ENCODE measurements around the gene CHD6.

Gene CHD6

DNA sequence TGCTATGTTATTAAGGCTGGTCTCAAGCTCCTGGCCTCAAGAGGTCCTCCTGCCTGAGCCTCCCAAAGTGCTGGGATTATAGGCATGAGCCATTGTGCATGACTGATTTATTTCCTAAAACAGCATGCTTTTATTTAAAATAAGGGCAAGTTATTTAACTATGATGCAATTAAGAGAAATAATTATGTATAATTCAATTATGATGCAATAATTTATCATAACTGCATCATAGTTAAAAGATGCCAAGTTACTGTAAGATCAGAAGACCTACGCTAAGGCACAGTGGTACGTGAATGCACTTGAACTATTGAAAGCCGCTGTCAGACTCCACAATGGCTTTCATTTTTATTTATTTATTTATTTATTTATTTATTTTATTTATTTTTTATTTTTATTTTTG is 227.3 kb downstream of the CHD6 start:
- no peak overlapping the region for H3K4me3 ChIP-seq (ENCODE audit: low read length)
- H3K9me3 ChIP-seq (ENCODE audit: low read length): no peaks in the 10 kb centered on the region
- H3K27me3 ChIP-seq (ENCODE audit: insufficient read depth, low read length): no peaks in the 10 kb centered on the region
- peaks cover 42% of the 10 kb centered on the region for H3K4me1 ChIP-seq (ENCODE audit: insufficient read depth, low read length)
- no peaks in the 10 kb centered on the region for H3K36me3 ChIP-seq (ENCODE audit: insufficient read depth, low read length)
- no peak overlapping the region for H2AFZ ChIP-seq (ENCODE audit: low read depth, low read length)

DNA sequence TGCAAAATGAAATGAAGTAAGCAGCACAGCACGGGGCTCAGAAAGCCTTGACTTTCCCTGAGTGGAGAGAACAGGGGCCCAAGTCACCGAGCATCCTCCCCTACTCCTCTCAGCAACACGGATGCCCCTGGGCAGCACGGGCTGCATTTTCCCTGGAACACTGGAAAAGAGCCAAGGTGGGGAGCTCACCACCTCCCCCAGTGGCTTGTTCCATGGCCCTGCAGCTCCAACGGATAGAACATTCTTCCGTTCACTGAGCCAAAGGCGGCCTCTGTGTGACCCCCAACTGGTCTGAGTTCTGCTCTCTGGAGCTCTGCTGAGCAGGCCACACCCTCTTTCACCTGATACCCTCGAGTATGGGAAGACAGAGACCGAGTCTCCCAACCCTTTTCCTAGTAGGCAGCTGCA is 230.7 kb downstream of the CHD6 start:
- Histone ChIP-seq H3K27me3 (ENCODE audit: insufficient read depth, low read length) (no peaks in the 10 kb centered on the region), H3K9me3 (ENCODE audit: low read length) (no peaks in the 10 kb centered on the region), H2AFZ (ENCODE audit: low read depth, low read length) (no peak overlapping the region), H3K4me1 (ENCODE audit: insufficient read depth, low read length) (peaks cover 26% of the 10 kb centered on the region), H3K4me3 (ENCODE audit: low read length) (no peak overlapping the region), H3K36me3 (ENCODE audit: insufficient read depth, low read length) (no peaks in the 10 kb centered on the region)

DNA sequence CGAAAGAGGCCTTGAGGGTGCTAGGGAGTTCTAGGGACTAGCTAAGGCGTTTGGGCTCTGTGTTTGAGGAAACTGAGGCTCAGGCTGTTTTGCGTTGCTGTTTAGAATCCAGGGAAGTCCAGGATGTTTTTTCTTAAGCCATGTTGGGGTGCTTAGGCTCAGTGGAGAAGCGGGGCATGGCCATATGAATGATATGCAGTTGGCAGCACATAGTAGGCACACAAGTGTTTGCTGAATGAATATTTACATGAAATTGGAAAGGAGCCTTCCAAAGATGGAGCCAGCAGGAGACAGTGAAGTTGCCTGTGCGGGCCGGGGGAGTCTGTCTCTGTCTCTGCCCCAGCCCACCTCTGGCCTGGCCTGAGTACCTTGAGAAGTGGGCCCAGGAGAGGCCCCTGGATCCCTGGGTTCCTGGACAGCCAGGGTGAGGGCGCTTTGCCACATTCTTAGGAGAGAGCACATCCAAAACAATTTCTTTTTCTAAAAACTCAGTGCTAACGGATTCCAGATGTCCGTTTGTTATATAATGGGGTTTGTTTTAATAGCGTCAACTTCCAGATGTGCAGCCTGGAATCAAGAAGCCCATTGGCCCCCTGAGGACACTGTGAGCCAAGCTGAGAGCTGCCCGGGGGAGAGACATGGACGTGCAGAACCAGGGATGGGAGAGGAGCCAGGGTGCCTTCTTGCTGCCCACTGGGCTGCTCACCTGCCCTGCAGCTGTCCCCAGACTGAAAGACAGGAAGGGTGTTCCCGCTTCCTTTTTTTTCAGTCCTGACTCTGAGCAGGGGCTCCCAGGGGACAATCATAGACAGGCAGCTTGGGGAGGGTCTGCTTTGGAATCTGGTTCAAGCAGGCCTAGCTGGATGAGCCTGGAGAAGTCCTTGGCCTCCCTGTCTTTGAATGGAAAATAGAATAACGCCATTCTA is 231.4 kb downstream of the CHD6 start:
- Histone ChIP-seq H3K4me3 (ENCODE audit: low read length) (no peak overlapping the region), H3K4me1 (ENCODE audit: insufficient read depth, low read length) (peaks cover 21% of the 10 kb centered on the region), H3K27me3 (ENCODE audit: insufficient read depth, low read length) (no peaks in the 10 kb centered on the region), H2AFZ (ENCODE audit: low read depth, low read length) (no peak overlapping the region), H3K36me3 (ENCODE audit: insufficient read depth, low read length) (no peaks in the 10 kb centered on the region), H3K9me3 (ENCODE audit: low read length) (no peaks in the 10 kb centered on the region)

DNA sequence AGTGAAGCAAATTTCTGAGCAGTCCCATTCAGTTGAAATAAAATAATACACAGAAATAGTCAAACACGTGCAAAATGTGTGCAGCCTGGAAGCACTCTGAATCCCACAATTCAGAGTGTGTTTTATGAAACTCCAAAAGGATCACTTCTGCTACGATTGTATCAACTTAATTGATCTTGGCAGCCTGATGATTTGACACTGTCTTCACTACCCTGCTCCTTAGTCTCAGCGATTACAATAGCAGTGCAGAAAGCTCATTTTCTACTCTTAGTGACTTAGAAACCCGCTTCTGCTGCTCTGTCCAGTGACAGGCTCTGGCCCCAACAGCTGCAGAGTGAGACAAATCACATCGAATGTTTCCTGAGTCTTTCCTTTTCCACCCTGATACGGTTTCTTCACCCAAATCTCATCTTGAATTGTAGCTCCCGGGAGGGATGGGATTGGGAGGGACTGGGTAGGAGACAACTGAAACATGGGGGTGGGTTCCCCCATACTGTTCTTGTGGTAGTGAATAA is 235.3 kb downstream of the CHD6 start:
- Histone ChIP-seq H3K4me3 (ENCODE audit: low read length) (no peak overlapping the region), H3K4me1 (ENCODE audit: insufficient read depth, low read length) (peaks cover 3% of the 10 kb centered on the region), H2AFZ (ENCODE audit: low read depth, low read length) (no peak overlapping the region), H3K36me3 (ENCODE audit: insufficient read depth, low read length) (no peaks in the 10 kb centered on the region), H3K9me3 (ENCODE audit: low read length) (no peaks in the 10 kb centered on the region), H3K27me3 (ENCODE audit: insufficient read depth, low read length) (no peaks in the 10 kb centered on the region)

DNA sequence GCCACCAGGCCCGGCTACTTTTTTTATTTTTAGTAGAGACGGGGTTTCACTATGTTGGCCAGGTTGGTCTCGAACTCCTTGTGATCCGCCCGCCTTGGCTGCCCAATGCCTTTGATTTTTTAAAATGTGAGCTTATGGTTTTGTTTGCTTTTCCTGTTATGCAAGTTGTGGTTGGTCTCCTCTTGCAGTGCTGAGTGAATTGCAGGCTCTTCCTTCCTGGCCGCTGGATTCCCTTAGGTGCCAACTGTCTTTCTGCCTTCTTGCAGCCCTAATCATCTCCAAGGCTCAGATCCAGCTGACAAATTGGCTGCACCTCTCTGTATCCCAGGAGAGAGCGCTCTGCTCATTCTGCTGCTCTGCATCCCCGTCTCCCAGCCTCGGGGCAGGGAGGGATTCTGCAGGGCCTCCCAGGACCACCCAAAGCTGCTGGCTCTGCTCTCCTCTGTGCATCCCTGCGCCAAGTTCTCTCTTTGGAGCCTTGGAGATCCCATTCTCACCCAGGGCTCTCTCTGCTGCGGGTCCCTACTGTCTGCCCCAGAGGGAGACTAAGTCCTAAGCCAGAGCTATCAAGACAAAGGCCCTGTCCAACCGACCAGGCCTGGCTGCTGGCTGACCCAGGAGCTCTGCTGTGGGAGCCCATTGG is 237.5 kb downstream of the CHD6 start:
- no peaks in the 10 kb centered on the region for H3K9me3 ChIP-seq (ENCODE audit: low read length)
- no peak overlapping the region for H3K4me3 ChIP-seq (ENCODE audit: low read length)
- H3K27me3 ChIP-seq (ENCODE audit: insufficient read depth, low read length): peaks cover 13% of the 10 kb centered on the region
- H3K36me3 ChIP-seq (ENCODE audit: insufficient read depth, low read length): no peaks in the 10 kb centered on the region
- H3K4me1 ChIP-seq (ENCODE audit: insufficient read depth, low read length): no peaks in the 10 kb centered on the region
- no peak overlapping the region for H2AFZ ChIP-seq (ENCODE audit: low read depth, low read length)

DNA sequence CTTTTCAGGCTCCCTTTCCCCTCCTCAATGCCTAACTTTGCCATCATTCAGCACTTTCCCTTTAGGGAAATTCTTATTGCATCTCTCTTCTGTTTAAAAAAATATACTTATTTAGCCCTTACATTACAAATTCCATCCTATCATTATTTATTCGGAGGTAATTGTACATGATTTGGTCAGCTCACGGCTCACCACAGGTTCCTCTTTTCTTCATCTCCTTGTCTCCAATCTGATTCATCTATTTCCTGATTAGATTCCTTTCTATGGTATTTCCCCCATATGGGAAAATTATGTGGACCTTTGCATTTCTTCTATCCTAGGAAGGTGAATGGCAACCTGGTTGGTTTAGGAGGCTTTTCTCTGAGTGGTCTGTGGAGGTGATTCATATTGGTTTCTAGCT is 238.6 kb downstream of the CHD6 start:
- Histone ChIP-seq H3K9me3 (ENCODE audit: low read length) (no peaks in the 10 kb centered on the region), H3K4me3 (ENCODE audit: low read length) (no peak overlapping the region), H3K27me3 (ENCODE audit: insufficient read depth, low read length) (peaks cover 13% of the 10 kb centered on the region)

DNA sequence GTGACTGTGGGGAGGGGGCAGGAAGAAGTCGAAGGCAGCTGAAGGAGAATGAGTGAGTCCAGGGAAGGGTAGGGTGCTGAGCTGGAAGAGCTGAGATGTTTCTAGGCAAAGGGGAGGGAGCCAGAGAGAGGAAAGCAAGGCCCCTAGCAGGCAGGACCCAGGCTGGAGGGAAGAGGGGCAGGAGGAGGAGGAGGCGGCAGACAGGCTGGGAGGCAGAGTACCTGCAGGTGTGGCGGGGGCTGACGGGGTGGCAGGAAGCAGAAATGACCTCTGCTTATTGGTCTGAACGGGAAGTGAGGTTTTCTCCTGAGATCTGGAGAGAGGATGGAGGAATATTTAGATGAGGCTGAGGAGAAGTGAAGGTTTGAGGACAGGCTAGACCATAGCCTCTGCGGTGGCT is 240.9 kb downstream of the CHD6 start:
- no peak overlapping the region for H2AFZ ChIP-seq (ENCODE audit: low read depth, low read length)
- peaks cover 3% of the 10 kb centered on the region for H3K4me1 ChIP-seq (ENCODE audit: insufficient read depth, low read length)
- no peaks in the 10 kb centered on the region for H3K9me3 ChIP-seq (ENCODE audit: low read length)
- peaks cover 13% of the 10 kb centered on the region for H3K27me3 ChIP-seq (ENCODE audit: insufficient read depth, low read length)
- no peaks in the 10 kb centered on the region for H3K36me3 ChIP-seq (ENCODE audit: insufficient read depth, low read length)
- no peak overlapping the region for H3K4me3 ChIP-seq (ENCODE audit: low read length)

More for the DNA sequence above, 238.6 kb downstream of the CHD6 start:
- Histone ChIP-seq H3K4me1 (ENCODE audit: insufficient read depth, low read length) (peaks cover under 1% of the 10 kb centered on the region), H3K36me3 (ENCODE audit: insufficient read depth, low read length) (no peaks in the 10 kb centered on the region), H2AFZ (ENCODE audit: low read depth, low read length) (no peak overlapping the region)

DNA sequence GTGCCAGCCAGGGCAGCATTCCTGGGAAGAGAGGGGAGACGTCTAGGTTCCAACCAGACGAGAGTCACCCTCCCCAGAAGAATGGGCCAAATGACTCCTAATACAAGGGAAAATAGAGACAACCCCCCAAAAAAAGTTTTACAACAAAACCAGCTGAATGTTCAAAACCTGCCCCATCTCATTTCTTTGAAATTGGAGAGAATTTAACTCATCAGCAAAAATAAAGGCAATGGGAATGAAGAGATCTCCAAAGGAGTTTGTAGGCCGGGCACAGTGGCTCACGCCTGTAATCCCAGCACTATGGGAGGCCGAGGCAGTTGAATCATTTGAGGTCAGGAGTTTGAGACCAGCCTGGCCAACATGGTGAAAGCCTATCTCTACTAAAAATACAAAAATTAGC is 241.8 kb downstream of the CHD6 start:
- no peaks in the 10 kb centered on the region for H3K9me3 ChIP-seq (ENCODE audit: low read length)
- no peak overlapping the region for H3K4me3 ChIP-seq (ENCODE audit: low read length)
- H3K36me3 ChIP-seq (ENCODE audit: insufficient read depth, low read length): no peaks in the 10 kb centered on the region
- no peak overlapping the region for H2AFZ ChIP-seq (ENCODE audit: low read depth, low read length)
- H3K4me1 ChIP-seq (ENCODE audit: insufficient read depth, low read length): peaks cover 3% of the 10 kb centered on the region
- peaks cover 13% of the 10 kb centered on the region for H3K27me3 ChIP-seq (ENCODE audit: insufficient read depth, low read length)

DNA sequence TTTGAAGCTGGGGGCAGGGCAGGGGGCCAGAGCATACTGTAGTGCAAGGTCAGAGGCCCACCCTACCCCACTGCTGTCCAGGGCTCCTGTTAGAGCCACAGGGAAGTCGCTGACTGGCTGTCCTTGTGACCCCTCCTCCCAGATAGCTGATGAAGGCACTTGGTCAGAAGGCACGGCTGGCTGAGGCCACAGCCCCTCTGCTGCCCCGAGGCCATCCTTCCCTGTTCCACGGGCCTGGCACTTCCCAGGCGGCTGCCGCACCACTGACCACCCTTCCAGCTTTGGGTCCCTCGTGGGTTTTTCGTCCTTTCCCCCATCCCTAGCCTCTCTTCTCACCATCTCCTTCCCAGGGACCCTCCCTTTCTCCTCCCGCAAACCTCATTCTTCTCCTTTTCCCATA is 242.3 kb downstream of the CHD6 start:
- H3K4me3 ChIP-seq (ENCODE audit: low read length): no peak overlapping the region
- H3K9me3 ChIP-seq (ENCODE audit: low read length): no peaks in the 10 kb centered on the region
- peaks cover 13% of the 10 kb centered on the region for H3K27me3 ChIP-seq (ENCODE audit: insufficient read depth, low read length)
- H3K36me3 ChIP-seq (ENCODE audit: insufficient read depth, low read length): no peaks in the 10 kb centered on the region
- peaks cover 3% of the 10 kb centered on the region for H3K4me1 ChIP-seq (ENCODE audit: insufficient read depth, low read length)
- no peak overlapping the region for H2AFZ ChIP-seq (ENCODE audit: low read depth, low read length)

DNA sequence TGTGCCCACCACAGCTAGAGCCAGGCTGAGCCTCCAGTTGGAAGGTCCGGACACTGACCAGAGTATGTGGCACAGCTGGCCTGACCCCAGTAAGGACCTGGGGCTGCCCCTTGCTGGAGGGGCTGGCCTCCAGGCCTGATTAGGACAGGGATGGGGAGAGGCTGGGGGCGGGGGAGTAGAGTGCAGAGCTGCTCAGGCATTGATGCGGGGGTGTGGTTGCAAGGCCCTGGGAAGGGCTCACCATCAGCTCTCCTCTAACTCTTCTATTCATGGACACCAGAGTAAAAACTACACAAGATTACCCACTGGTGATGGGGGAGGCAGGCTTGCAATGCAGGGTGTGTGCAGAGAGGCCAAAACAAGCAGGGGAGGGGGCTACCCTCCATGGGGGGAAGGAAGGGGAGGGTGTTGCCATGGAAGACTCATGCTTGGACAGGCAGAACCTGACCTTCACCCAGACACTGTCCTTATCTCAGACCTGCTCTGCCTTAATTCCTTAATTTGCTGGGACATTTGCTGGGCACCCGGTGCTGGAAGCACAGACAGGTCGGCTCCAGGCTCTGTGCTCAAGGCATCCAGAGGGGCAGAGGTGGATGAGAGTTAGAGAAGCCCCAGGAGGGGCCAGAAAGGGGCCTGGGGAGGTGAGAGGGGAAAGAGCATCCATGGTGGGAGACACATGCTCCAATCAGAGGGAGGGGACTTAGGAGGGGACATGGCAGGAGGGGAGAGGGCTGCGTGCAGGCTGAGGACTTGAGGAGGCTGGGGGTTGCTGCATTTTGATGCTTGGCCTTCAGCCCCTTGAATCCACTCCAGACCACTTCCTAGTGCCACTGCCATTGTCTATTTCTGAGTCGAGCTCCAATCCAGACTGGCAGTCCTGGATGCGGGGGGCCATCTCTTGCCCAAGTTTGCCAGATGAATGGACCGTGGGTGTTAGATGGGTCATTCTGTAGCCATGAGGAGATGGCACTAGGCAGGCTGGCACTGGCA is 244.0 kb downstream of the CHD6 start:
- H2AFZ ChIP-seq (ENCODE audit: low read depth, low read length): no peak overlapping the region
- peaks cover 3% of the 10 kb centered on the region for H3K4me1 ChIP-seq (ENCODE audit: insufficient read depth, low read length)
- no peaks in the 10 kb centered on the region for H3K9me3 ChIP-seq (ENCODE audit: low read length)
- peaks cover 13% of the 10 kb centered on the region for H3K27me3 ChIP-seq (ENCODE audit: insufficient read depth, low read length)
- no peaks in the 10 kb centered on the region for H3K36me3 ChIP-seq (ENCODE audit: insufficient read depth, low read length)
- no peak overlapping the region for H3K4me3 ChIP-seq (ENCODE audit: low read length)

DNA sequence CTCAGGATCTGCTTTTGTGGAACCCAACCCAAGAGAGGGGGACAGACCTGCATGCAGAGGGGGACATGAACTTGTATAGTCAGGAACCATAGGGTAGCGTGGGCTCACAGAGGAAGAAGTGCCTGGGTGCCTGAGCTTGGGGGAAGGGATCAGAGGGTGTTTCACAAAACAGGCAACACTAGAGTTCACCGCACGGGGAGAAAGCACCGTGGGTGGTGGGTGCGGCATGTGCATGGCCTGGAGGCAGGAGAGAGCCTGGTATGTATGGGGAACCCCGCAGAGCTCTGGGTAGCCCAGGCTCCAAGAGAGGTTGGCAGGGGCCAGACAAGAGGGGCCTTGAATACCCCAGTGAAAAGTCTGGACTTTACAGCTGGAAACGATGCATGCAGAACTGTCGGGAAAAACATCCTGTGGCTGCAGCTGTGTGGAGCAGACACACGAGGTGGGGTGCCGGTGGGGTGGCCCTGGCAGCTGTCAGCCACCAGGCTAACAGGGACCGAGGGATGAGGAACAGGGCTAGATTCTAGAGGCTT is 244.9 kb downstream of the CHD6 start:
- H3K9me3 ChIP-seq (ENCODE audit: low read length): no peaks in the 10 kb centered on the region
- H3K36me3 ChIP-seq (ENCODE audit: insufficient read depth, low read length): no peaks in the 10 kb centered on the region
- no peak overlapping the region for H3K4me3 ChIP-seq (ENCODE audit: low read length)
- H3K4me1 ChIP-seq (ENCODE audit: insufficient read depth, low read length): peaks cover 3% of the 10 kb centered on the region
- no peak overlapping the region for H2AFZ ChIP-seq (ENCODE audit: low read depth, low read length)
- peaks cover 13% of the 10 kb centered on the region for H3K27me3 ChIP-seq (ENCODE audit: insufficient read depth, low read length)

DNA sequence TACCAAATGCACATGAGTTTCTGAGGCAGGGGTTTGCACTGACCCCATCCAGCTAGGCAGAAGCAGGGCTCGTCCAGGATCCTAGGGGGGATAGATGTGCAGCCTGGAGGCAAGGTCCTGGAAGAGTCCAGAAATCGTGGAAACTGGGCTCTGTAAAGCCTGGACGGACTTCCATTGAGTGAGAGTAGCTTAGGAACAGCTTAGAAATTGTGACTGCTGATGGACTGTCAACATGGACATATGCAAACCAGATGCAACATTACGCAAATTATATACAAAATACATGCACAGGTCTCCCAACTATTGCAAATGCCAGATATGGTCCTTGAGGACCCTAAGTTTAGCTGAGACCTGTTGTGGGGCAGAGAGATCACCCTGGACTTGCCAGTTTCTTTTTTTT is 246.8 kb downstream of the CHD6 start:
- Histone ChIP-seq H3K36me3 (ENCODE audit: insufficient read depth, low read length) (no peaks in the 10 kb centered on the region), H3K27me3 (ENCODE audit: insufficient read depth, low read length) (peaks cover 10% of the 10 kb centered on the region), H3K4me3 (ENCODE audit: low read length) (no peak overlapping the region), H2AFZ (ENCODE audit: low read depth, low read length) (no peak overlapping the region), H3K9me3 (ENCODE audit: low read length) (peaks cover 6% of the 10 kb centered on the region), H3K4me1 (ENCODE audit: insufficient read depth, low read length) (peaks cover 3% of the 10 kb centered on the region)

Measured in neuron (in vitro differentiated cells).